ENCODE measurements around the gene IL18BP. TPM values are rescaled to one million over a fixed set of nuclear protein-coding genes. Genes with fewer than 3 reads are reported as not detected.

IL18BP gene
- total RNA-seq, 1 experiment from 2014 or later: 1.8 TPM

DNA sequence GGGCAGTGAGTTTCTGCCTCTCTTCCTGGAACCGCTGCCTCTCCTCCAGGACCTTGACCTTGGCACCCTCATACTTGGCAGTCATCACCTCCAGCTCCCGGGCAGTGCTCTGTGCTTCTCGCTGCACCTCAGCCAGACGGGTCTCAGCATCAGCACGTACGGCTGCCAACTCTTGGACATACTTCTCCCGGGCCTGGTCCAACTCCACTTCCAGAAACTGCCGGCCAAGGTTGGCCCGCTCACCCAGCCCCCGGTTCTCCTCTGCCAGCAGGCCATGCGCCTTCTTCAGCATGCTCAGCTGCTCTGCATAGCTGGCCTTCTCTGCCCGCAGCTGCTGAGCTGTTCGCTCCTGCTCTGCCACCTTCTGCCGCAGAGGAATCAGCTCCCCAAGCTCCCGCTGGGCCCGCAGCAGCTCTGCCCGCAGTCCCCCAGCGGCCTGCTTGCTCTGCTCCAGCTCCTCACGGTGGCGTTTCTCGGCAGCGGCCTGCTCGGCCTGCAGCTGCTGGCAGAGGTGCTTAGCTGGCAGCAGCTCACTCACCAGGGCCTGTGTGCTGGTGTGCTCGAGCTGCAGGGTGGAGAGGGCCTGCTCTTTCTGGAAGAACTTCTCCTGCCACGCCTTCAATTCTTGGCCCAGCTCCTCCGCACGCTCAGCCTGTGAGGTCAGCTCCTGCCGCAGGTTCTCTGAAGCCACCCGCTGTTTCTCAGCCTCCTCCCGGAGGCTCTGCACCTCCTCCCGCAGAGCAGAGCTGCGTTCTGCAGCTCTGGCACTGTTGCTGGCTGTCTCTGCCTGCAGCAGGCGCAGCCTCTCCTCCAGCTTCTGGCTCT lies 14.4 kb downstream of the IL18BP start:
- DNase-seq (ENCODE audit: low read depth): peak; percentile 85

DNA sequence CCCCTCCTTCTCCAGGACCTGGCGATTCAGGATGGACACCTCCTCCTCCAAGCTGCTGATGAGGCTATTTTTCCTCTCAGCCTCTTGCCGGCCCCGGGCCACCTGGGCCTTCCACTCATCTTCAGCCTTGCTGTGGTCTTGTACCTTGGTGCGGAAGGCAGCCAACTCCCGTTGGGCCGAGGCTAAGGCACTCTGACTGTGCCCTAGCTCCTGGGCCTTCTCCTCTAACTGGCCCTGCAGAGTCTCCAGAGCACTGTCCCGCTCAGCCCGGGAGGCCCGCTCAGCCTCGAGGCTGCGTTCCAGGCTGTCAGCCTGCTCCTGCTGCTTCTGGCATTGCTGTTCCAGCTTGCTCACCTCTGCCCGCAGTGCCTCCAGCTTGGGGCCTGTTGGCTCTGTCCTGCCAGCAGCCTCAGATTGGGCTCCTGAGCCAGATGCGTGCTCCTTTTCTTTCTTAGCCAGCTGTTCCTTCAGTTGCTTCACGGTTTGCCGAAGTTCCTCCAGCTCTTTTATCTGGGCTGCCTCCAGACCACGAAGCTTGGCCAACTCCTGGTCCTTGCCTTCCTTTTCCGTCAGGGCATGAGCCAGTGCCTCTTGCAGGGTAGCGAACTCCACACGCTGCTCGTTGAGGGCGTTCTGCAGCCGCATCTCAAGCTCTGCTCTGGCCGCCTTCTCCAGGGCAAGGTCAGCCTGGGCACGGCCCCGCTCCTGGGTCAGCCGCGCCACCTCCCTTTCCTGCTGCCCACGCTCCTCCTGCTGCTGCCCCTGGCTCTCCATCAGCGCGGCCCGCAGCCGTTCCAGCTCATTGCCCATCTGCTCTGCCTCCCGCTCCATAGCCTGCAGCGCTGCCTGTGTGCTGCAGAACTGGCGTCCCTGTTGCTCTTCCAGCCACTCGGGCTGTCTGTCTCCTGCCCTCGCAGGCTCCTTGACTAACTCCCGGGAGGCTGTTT lies 15.3 kb downstream of the IL18BP start:
- peak; percentile 53 for DNase-seq (ENCODE audit: low read depth)

DNA sequence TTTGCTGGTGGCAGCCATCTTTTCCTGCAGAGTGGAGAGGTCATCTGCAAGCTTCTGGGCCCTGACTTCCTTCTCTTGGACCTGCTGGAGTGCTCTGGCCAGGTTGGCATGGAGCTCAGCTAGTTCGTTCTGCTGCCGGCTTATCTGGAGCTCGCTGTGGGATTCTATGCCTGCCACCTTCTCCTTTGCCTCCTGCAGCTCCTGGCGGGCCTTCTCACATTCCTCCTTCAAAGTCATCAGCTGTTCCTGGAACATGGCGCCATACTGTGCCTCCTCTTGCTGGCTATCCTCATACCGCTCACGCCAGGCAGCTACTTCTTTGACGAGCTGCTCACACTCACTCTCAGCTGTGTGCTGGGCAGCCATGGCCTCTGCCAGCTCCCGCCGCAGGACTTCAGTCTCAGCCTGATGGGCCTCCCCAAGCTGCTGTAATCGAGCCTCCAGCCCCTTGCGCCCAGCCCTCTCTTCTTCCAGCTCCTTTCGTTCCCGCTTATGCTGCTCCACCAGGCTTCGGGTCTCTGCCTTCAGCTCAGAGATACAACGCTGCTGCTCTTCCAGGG lies 16.1 kb downstream of the IL18BP start:
- DNase-seq (ENCODE audit: low read depth): no peak

DNA sequence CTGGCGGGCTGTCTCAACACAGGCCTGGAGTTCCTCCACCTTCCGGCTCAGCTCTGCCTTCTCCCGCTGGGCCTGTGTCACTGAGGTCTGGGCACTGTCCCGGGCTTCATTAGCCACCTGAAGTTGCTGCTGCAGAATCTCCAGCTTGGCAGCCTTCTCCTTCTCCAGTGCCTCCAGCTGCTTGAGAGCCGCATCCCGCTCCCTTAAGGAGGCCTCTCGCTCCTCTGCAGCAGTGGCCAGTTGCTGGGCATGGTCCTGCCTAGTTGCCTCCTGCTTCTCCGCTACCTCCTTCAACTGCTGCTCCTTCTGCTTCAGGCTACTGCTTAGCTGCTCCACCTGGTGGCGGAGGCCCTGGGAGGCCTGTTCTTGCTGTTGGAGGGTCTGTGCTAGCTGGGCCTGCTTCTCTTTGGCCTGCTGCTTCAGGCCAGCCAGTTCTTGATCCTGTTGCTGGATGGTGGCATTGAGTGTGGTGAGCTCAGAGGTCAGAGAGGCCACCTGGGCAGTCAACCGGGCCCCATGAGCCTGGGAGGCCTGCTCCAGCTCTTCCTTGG lies 16.9 kb downstream of the IL18BP start:
- DNase-seq (ENCODE audit: low read depth): no peak

DNA sequence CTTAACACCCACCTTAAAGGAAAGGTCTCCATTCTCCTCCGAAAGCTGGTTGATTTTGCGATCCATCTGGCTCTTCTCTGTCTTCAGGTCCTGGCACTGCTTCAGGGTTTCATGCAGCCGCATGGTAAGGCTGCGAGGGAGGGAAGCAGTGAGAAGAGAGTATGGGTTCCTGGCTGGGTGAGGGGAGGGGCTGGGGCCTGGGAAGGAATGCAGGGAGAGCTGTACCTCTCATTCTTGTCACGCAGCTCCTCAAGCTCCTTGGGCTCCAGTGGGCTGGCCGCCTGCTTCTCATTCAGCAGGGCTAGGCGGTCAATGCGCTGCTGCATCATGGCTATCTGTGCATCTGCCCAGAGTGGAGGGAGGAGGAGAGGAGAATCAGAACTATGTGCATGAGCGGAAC lies 19.5 kb downstream of the IL18BP start:
- no peak for DNase-seq (ENCODE audit: low read depth)

DNA sequence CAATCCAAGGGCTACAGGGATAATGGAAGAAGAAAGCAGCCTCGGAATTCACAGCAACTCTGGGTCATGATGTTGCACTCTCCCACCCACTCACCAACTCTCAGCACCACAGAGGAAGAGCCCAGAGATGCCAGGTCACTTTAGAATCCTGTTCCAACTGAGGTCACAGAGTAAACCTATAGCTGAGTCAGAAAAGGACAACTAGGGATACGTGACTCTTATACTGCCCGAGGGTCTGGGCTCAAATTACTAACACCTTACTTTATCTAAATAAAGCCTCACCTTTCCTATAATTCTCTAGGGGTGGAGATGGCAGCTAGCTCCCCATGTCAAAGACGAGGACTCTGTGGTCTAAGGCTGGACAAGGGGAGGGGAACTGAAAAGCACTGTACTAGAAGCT lies 24.6 kb downstream of the IL18BP start:
- no peak for DNase-seq (ENCODE audit: low read depth)

DNA sequence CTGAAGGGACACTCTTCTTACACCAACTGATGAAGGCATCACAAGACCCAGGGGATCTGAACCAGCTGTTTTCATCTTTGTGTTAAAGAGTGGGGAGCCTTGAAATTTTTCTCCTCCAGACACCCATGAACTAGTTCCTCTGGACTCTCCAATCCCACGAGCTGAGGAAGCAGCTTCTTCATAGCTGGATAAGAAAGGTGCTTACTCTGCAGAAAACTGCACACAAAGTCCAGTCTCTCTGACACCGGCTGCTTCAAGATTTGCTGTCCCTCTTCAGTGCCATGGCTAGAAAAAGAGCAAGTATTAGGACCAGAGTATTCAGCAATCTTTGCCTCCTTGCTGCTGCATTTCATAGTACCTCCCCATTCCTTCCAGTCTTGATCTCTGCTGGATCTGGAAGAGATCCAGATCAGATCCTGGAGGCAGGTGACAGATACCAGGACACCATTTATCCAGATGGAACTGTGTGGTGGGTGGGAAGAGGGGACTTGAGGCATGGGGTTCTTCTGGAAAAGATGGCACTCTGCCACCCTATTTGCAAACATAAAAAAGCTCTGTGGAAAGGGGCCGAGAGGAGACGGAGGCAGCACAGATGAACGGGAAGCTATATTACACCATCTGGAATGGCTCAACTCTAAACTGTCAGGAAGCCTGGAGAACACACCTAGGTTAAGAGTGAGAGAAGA lies 25.5 kb downstream of the IL18BP start:
- DNase-seq (ENCODE audit: low read depth): no peak

DNA sequence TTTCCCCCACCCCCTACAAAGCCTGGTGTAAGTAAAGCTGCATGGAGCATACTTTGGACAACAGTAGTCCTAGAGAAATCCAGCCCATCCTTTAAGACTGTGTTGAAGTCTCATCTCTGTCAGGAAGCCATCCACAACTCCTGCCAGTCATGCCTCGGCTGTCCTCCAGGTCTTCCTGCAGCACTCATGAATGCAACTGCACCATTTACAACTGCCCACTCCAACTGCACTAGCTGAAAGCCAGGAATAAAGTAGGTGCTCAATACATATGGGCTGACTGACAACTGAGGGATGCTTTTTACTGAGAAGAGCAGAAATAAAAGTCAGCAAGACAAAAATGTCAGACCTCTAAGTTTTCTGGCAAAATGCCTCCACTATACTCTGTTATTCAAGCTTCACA lies 27.4 kb downstream of the IL18BP start:
- DNase-seq (ENCODE audit: low read depth): no peak

DNA sequence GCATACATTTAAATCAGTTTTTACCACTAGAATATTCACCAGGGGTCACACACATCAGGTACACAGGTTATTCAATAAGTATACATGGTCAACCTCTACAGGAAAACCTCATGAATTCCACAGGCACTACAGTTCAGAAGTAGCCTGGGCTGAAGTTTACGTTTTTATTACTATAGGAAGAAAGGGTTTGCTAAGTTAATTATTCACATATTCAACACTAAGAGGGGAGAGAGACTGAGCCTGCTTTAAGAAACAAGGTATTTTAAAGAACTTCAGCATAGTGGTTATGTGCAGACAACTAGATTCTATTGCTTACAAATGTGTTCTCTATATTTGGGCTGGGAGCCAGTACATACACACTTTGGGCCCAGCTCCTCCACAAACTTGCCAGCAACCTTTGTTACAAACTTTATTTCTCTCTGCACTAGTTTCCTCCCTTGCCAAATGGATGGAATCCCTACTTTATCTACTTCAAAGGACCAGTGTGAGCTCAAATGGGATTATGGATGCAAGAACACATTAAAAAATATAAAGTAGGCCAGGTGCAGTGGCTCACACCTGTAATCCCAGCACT lies 31.9 kb downstream of the IL18BP start:
- no peak for DNase-seq (ENCODE audit: low read depth)

DNA sequence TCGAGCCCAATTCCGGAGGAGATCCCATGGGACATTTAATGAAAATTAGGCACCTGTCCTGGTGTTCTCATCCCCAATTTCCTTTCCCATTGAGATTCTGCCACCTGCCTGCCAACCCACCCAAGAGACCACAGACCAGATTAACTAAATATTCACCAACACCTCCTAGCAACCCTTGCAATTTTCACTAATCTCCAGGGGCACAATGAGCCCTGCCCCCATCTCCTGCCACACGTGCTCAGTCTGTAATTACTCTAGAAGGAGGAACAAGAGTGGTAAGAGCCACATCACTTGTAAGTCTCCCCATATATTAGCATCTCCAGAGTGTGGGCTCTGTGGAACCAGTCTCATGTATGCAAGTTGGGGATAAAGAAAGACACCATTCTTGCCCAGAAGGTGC lies 38.0 kb downstream of the IL18BP start:
- DNase-seq (ENCODE audit: low read depth): no peak

DNA sequence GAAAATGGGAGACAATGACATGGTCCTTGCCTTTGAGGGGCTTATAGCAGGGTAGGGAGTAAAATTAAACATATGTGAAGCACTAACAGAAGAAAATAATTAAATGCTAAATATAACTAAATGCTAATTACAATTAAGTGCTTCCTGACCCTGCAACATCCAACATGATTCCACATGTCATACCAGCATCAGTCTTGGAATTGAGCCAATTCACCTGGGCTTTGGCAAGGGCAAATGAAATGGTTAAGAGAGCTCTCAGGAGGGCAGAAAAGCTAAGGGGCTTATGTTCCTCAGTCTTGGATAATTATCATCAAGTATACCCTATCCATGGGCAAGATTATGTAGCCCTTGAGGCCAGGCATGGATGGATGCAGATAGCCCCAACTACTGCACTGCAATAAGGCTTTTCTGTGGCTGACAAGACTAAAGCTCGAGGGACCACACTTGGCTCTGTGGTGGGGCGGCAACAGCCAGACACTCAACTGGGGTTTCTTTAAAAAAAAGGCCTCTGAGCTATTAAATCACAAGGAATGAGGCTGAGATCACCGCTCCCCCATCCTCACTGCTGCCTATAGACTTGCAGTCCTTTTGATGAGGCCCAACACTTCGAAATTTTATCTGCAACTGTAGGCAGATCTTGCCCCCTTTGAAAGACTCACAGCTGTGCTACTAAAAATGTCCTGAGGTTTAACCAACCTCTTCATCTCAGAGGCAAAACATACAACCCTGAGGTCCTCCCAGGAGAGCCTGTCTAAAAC lies 39.0 kb downstream of the IL18BP start:
- no peak for DNase-seq (ENCODE audit: low read depth)

DNA sequence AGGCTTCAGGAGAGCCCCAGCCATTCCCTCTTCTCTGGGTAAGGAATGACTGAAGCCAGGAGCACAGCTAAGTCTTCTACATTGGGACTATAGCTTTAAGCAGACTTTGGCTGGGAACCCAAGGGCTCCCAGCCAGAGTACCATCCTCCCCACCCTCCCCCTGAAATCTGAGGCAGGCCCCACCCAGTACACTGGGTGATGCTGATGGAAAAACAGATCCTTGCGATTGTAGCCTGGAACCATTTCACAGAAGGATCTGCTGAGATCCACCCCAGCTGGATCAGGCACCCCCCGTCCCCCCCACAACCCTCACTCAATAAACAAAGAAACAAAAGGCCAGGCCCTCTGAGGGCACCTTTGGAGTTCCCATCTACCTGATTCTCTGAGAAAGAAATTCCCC lies 39.8 kb downstream of the IL18BP start:
- peak; percentile 35 for DNase-seq (ENCODE audit: low read depth)

DNA sequence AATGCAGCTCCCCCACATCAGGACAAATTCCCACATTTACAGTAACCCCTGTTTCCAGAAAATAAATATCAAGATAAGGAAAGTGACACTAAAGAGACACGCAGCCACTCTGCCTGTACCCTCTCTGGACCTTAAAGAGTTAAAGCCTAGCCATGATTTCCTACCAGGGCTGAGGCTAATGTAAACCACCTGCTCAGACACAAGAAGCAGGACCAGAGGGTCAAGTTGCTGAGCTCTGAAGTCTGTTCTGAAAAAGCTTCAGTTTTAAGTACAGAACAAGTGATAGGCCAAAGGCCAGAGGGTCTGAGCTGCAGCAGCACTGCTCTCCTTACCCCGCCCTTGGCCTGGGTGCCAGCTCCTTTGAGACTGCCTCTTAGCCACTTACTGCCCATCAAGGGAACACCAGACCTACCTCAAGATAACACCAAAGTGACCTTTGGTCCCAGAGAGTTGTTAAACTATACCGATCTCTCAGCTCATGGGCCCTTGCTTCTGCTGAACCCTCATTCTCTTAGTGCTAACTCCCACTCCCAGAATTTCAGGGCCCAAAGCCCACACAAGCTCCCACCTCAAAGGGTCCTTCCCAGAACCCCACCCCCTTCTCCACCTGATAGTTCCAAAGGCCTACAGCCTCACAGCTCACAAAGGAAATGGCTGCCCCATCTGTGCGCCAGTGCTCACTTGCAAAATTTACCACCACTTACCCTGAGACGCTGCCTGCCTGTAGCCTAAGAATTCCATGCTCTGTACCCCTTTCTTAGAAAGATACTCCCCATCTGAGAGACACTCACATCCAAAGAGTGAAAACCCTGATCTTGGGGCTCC lies 40.5 kb downstream of the IL18BP start:
- DNase-seq (ENCODE audit: low read depth): no peak

DNA sequence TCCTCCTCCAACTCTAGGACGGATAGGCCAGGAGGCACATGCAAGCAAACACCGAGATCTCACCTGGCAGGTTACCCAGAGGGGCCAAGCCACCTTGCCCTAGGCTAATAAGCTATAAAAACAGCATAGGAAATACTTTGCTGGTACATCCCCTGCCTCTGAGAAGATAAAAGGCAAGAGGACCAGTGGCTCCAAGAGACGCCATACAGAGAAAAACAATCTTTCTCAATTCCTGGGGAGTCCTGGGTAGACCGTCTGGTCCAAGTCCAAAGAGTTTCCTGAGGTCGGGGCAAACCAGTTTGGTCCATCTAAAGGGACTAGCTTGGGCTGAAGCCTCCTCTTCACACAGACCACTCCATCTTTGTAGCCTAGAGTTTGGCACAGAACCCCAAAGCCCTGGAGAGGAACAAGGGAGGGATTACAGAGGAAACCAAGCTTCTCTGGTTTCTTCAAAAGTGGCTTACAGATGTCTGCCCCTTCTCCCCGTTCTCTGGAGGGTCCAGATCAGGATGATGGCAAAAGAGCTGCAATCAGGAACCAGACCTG lies 41.2 kb downstream of the IL18BP start:
- no peak for DNase-seq (ENCODE audit: low read depth)

DNA sequence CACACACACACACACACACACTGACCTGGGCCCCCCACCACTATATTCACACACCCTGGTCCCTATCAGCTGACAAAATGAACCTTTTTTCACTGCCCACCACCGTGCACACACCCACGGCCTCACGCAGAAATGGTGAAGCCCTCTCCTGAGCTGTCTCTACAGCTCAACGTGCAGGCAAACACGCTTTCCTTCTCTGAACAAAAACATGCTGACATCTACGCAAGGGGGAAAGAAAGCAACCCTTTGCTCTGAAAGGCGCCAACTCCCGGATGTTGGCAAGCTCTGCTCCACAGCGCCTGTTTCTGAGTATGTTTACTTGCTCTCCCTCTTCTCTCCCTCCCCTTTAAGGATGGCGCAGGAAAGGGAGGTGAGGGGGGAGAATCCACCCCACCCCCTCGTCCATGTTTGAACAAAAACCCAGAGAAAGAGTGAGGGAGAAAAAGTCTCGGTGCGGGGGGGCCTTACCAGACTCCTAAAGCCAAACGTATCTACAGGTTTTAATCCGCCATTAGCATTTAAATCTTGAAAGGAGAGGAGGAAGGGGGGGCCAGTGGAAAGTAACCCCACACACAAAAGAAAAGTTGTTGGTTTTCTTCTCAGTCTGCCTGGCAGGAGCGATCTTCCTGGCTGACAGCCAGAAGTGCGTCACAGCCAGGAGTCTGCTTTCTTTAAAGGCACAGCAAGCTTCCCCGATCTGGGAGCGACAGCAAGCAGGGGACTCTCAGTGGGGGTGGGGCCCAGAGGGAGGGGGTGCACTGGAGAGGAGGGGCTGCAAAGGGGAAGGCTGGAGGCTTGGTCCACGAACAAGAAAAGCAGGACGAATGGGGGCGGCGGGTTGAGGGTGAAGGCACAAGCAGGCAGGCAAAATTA lies 42.0 kb downstream of the IL18BP start:
- DNase-seq (ENCODE audit: low read depth): peak; percentile 88

DNA sequence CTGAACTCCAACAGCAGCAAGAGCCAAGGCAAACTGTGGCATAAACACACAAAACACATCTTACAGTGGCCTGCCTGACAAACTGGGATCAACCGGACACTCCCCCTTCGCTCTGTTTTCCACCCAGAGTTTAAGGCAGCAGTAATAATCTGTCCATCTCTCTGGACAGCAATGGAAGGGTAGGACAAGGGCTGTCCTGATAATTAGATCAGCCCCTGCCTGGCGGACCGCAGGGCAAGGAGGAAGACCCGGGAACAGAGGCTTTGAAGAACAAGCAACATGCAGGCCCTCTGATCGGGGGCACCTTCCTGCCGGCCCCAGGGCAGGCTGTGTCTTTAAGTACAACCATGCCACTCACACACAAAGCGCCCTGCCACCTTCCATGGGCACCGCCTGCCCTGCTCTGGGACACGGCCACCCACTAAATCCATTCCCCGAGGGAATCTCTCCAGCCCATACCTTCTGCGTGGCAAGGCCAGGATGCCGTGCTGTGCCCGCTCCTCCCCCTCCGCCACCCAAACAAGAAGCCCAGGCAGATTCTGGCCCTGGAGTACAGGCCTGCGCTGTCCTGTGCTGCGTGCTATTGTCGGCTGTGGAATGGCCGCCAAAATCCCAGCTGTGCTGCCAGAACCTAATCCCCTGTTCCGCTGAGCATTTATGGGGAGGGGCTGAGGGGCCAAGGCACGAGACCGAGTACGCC lies 42.8 kb downstream of the IL18BP start:
- DNase-seq (ENCODE audit: low read depth): peak; percentile 70

DNA sequence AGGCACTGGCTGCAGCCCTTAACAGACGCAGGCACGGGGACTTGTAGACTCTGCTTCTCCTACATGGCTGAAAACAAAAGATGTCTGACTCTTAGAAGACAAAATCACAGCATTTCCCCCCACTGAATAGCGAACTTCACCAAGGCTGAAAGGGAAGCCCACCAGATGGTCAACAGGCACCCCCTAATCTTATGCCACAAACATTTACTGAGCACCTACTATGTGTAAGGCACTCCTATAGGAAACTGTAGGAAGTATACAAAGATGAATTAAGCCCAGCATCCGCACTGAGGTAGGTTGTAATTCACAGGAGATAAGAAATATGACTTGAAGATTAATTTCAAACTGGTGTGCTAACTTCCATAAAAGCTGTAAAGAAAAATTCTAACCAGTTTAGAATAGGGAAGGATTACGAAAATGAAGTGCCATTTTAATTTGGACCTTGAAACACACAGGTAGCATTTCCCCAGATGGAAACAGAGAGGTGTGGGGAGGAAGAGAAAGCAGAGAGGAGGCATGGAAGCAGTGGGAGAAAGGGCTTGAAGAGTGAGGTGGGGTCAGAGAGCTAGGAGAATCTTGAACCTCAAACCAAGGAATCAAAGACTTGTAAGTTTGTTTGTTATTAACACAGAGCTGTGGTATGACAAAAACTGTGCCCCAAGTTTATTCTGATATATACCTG lies 43.5 kb downstream of the IL18BP start:
- no peak for DNase-seq (ENCODE audit: low read depth)
